ENCODE results near the gene ESCO1. TPM values are rescaled to one million over a fixed set of nuclear protein-coding genes. Genes with fewer than 3 reads are reported as not detected.
A peak's percentile ranks its signal among the peaks of the same experiment; 100 is the strongest.

ESCO1 gene
- total and polyA plus RNA-seq, 2 of the 13 experiments (the other 11 are each of a cell fraction or from before 2014, with no cell fraction given) = 6.3 to 19.4 TPM

DNA sequence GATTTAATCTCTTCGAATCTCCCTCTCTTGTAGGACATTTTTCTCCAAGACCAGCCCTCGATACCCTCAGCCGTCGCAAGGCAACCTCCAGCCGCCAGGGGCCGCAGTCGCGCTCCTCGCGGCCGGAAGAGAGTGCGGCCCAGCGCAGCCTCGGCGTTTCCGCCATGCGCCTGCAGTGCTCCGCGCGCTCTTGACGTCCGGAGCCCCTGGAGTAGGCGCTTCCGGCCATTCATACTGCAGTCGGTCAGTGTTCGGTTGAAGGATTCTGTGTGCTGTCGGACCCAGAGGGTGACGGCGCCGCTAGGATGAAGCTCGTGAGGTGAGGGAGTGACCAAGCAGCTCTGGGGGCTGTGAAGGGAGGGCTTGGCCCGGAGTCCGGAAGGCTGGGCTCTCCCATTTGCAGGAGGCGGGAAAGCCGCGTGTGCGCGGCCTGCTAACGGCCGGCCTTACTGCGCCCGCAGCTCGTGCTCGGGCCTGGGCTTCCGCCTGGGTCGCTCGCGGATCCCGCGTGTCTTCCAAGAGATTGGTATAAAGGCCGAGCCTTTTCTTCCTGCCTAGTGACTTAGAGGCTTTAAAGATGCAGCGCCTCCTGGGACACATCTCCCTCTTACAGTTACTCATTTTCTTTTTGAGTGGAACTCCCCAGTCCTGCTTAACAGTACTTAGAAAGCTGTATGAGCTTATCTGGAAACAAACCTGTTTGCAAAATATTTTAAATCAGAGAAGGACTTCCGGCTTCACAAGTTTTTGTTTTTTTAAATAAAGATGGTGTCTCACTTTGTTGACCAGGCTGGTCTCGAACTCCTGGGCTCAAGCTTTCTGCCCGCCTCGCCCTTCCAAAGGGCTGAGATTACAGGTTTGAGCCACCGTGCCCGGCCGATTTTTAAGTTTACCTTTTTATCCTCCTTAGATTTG is 11.9 kb upstream of the ESCO1 start, which contains the start of gene SNRPD1 (continued):
- TF ChIP-seq, protein P1, sequence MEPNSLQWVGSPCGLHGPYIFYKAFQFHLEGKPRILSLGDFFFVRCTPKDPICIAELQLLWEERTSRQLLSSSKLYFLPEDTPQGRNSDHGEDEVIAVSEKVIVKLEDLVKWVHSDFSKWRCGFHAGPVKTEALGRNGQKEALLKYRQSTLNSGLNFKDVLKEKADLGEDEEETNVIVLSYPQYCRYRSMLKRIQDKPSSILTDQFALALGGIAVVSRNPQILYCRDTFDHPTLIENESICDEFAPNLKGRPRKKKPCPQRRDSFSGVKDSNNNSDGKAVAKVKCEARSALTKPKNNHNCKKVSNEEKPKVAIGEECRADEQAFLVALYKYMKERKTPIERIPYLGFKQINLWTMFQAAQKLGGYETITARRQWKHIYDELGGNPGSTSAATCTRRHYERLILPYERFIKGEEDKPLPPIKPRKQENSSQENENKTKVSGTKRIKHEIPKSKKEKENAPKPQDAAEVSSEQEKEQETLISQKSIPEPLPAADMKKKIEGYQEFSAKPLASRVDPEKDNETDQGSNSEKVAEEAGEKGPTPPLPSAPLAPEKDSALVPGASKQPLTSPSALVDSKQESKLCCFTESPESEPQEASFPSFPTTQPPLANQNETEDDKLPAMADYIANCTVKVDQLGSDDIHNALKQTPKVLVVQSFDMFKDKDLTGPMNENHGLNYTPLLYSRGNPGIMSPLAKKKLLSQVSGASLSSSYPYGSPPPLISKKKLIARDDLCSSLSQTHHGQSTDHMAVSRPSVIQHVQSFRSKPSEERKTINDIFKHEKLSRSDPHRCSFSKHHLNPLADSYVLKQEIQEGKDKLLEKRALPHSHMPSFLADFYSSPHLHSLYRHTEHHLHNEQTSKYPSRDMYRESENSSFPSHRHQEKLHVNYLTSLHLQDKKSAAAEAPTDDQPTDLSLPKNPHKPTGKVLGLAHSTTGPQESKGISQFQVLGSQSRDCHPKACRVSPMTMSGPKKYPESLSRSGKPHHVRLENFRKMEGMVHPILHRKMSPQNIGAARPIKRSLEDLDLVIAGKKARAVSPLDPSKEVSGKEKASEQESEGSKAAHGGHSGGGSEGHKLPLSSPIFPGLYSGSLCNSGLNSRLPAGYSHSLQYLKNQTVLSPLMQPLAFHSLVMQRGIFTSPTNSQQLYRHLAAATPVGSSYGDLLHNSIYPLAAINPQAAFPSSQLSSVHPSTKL (CRISPR knock-in tag; IDR thresholded peaks at IDR 0.05) = peak; percentile 84
- TF ChIP-seq ZNF441 (CRISPR knock-in tag; IDR thresholded peaks at IDR 0.05; ENCODE audit: borderline replicate concordance) = peak; percentile 83; the same call in 1 of the 2 replicates
- TF ChIP-seq DR1 (CRISPR knock-in tag; IDR thresholded peaks at IDR 0.05) = peak; percentile 87
- peak; percentile 90; the same call in 1 of the 2 replicates for TF ChIP-seq CENPT (CRISPR knock-in tag; IDR thresholded peaks at IDR 0.05; ENCODE audit: low read depth)
- peak; percentile 48; the same call in 1 of the 2 replicates for TF ChIP-seq ZFYVE20 (CRISPR knock-in tag; IDR thresholded peaks at IDR 0.05; ENCODE audit: borderline replicate concordance, low read depth)
- TF ChIP-seq, protein P2, sequence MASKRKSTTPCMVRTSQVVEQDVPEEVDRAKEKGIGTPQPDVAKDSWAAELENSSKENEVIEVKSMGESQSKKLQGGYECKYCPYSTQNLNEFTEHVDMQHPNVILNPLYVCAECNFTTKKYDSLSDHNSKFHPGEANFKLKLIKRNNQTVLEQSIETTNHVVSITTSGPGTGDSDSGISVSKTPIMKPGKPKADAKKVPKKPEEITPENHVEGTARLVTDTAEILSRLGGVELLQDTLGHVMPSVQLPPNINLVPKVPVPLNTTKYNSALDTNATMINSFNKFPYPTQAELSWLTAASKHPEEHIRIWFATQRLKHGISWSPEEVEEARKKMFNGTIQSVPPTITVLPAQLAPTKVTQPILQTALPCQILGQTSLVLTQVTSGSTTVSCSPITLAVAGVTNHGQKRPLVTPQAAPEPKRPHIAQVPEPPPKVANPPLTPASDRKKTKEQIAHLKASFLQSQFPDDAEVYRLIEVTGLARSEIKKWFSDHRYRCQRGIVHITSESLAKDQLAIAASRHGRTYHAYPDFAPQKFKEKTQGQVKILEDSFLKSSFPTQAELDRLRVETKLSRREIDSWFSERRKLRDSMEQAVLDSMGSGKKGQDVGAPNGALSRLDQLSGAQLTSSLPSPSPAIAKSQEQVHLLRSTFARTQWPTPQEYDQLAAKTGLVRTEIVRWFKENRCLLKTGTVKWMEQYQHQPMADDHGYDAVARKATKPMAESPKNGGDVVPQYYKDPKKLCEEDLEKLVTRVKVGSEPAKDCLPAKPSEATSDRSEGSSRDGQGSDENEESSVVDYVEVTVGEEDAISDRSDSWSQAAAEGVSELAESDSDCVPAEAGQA (IDR thresholded peaks at IDR 0.05; ENCODE audit: low read depth) = peak; percentile 94
- TF ChIP-seq, protein P2 (CRISPR knock-in tag; IDR thresholded peaks at IDR 0.05; ENCODE audit: borderline replicate concordance) = peak; percentile 94
- peak; percentile 99 for TF ChIP-seq GABPB1 (CRISPR knock-in tag; IDR thresholded peaks at IDR 0.05)
- peak; percentile 98 for TF ChIP-seq GATAD1 (CRISPR knock-in tag; IDR thresholded peaks at IDR 0.05)
- TF ChIP-seq, protein P3, sequence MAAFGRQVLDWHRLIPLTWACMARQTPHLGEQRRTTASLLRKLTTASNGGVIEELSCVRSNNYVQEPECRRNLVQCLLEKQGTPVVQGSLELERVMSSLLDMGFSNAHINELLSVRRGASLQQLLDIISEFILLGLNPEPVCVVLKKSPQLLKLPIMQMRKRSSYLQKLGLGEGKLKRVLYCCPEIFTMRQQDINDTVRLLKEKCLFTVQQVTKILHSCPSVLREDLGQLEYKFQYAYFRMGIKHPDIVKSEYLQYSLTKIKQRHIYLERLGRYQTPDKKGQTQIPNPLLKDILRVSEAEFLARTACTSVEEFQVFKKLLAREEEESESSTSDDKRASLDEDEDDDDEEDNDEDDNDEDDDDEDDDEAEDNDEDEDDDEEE (CRISPR knock-in tag; IDR thresholded peaks at IDR 0.05) = no peak
- TF ChIP-seq, protein P4, sequence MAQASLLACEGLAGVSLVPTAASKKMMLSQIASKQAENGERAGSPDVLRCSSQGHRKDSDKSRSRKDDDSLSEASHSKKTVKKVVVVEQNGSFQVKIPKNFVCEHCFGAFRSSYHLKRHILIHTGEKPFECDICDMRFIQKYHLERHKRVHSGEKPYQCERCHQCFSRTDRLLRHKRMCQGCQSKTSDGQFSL (CRISPR knock-in tag; IDR thresholded peaks at IDR 0.05) = peak; percentile 38; the same call in 1 of the 2 replicates
- TF ChIP-seq ZSCAN12 (CRISPR knock-in tag; IDR thresholded peaks at IDR 0.05) = 0 out of 2 replicates have a peak, but pooled peaks have one; percentile 91
- TF ChIP-seq, protein P5, sequence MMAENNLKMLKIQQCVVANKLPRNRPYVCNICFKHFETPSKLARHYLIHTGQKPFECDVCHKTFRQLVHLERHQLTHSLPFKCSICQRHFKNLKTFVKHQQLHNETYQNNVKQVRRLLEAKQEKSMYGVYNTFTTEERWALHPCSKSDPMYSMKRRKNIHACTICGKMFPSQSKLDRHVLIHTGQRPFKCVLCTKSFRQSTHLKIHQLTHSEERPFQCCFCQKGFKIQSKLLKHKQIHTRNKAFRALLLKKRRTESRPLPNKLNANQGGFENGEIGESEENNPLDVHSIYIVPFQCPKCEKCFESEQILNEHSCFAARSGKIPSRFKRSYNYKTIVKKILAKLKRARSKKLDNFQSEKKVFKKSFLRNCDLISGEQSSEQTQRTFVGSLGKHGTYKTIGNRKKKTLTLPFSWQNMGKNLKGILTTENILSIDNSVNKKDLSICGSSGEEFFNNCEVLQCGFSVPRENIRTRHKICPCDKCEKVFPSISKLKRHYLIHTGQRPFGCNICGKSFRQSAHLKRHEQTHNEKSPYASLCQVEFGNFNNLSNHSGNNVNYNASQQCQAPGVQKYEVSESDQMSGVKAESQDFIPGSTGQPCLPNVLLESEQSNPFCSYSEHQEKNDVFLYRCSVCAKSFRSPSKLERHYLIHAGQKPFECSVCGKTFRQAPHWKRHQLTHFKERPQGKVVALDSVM (CRISPR knock-in tag; IDR thresholded peaks at IDR 0.05) = peak; percentile 73
